ENCODE measurements around the gene KIAA0825.

Gene KIAA0825

DNA sequence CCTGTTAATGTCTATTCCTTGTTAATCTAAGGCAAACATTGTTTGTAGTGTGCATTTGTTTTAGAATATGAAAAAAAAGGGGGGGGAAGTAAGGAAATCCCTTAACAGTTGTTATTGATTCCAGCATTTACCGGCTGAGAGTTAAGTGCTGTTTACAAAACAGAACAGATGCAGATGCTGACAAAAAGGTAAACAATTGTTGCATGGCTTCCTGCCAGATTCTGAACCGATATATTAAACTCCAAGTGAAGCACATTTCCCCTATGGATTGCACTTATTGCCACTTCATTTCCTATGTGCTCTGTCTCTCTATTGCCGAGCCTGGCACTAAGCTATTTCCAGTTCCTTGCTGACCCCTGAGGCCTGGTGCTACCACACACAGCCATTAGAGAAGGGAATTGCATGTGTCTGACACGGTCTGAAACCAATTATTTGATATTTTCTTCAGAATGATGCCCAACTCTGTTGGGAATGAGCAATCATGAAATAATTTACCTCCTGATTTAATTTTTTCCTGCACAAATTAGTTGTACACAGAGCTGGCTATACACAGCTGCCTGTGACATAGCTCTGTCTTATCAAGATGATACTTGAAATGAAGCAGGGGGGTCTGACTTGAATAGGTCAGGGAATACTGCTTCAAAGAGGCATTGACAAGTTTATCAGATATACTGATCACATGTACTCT, 109.8 kb downstream of the KIAA0825 start:
- DNase-seq (ENCODE audit: low read depth) = no peak

DNA sequence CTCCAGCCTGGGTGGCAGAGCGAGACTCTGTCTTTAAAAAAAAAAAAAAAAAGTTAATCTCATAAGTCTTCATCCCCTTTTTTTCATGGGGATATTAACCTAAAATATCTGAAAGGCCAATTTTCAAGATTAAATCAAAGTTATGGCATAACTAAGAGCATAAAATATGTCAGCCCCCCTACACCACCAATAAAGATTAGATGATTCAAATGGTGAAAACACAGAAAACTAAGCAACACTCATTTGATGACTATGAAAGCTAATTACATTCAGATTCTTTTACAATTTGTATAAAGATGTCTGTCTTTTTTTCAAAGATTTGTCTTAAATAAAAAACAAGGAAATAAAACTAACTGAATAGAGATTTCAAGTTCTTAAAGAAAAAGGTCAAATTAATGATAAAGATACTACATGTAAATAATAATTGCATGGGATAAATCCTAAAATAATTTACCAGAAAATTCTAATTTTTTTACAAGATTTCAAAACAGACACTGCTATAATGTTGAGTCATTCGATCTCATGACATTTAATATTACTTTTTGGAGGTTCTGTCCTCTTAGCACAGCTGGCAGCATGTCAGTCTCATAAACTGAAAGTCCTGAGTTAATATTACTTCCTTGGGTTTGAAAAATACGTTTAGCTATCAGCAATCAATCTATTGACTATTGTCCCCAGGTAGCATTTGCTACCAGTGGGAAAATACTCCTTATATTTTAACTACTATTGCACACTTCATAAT, 112.9 kb downstream of the KIAA0825 start:
- no peak for DNase-seq (ENCODE audit: low read depth)

DNA sequence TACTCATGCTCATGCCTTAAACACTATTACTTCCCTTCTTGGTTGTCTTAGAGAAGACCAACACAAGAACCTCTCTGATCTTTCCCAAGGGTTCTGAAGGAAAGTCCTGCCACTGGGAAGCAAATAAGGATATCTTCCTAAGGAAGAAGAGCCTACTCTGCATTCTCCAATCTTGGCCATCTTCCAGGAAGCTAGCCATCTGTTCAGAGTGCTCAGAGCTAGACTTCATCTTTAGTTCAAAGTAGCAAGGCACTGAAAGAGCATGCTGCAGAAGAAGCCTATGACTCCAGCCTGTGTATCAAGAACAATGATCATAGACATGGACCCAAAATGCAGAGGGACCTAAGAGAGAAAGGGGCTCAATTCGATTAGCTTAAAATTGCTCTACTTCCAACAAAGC, 114.7 kb downstream of the KIAA0825 start:
- no peak for DNase-seq (ENCODE audit: low read depth)

DNA sequence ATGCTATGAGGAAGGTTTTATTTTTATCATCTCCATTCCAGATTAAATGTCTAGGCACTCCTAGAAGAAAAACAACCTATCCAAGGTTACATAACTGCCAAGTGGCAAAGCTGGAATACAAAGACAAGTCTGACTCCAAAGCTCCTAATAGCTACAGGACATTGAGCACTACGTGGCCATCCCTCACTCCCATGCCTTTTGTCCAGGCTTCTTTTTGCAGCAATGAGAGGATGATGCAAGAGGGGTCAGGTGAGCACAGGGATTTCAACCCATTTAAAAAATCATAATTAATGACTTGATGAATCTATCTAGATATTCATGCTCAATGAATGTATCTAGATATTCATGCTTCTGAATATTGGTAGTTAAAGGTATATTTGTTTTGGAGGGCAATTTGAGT, 117.0 kb downstream of the KIAA0825 start:
- DNase-seq (ENCODE audit: low read depth) = no peak

DNA sequence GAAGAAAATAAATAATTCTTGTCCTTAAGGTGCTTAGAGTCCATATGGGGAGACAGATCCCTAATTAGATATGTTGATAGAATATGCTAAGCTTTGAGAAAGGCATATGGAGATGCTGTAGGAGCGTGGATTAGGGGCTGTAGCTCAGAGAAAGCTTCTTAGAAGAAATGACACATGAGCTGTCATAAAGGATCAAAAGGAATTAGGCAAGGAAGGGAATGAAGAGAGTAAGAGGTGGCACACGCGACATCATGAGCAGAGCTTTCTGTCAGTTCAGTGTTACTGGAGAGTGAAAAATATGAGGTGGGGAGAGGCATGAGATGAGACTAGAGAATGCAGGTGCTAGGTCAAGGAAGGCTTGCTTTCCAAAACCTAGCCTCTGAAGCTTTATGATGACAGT, 118.6 kb downstream of the KIAA0825 start:
- no peak for DNase-seq (ENCODE audit: low read depth)

DNA sequence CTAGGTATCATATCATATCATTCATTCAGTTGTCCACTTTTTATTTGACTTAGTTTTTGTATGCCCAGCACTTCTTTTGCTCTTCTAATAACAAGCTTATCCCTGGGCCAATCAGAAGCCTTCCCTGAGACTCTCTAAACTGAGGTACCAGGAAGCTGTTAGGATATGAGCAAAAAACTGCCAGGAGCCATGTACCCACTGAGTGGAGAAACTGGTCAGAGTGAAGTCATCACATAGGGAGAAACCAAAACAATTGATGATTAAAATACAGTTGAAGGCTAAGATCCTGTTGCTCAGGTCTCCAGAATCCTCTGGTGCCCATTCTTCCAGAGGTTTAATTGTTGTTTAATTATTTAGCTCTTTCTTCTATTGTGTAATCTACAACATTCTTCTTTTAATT, 120.2 kb downstream of the KIAA0825 start:
- DNase-seq (ENCODE audit: low read depth) = no peak

DNA sequence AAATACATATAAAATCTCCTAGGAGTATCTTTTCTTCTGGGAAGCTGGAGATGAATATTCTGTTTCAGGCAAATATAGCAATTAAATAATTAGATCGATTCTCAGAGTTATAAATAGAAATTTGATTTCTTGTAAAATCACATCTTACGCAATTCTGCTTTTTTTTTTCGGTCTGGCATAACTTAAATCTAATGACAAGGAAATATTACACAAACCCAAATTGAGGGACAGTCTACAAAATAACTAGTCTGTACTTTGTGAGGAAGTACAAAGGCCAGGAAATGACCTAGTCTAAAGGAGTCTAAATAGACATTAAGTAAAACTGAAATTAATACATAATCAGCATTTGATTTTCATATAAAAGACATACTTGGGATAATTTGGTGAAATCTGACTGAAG, 133.3 kb downstream of the KIAA0825 start:
- no peak for DNase-seq (ENCODE audit: low read depth)

DNA sequence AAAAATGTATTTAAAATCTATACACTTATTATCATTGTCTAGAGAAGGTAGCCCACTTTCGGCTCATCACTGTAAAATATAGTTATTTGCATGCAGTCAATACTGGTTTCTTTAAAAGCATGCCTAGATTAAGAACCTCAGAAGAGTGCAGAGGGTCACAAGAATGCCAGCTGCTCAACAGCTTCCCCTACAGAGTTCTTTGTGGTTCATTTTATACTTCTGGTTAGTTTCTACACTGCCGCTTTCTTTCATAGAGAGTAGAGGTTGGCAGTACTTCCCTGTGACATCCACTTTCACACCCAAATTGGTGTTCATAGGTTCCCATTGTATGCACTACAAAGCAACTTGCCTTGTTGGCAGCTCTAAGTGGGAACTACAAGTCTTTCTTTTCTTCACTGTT, 137.3 kb downstream of the KIAA0825 start:
- DNase-seq (ENCODE audit: low read depth) = no peak

DNA sequence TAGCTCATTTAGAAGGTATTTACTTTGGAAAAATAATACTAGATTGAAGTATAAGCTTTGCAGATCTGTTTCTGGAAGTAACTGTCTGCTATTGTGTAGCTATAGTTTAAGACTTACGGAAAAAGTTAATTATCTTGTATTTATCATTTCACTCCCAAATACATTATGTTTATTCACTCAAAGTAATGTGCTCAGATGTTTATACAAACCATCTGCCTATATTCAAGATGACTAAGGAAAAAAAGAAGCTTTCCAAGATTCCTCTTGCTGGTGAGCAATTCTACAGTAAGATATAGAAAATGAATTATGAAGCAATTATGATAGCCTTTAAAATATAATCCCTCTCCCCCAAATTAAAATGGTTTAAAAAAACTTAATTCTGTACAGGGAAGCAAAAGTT, 137.9 kb downstream of the KIAA0825 start:
- no peak for DNase-seq (ENCODE audit: low read depth)

DNA sequence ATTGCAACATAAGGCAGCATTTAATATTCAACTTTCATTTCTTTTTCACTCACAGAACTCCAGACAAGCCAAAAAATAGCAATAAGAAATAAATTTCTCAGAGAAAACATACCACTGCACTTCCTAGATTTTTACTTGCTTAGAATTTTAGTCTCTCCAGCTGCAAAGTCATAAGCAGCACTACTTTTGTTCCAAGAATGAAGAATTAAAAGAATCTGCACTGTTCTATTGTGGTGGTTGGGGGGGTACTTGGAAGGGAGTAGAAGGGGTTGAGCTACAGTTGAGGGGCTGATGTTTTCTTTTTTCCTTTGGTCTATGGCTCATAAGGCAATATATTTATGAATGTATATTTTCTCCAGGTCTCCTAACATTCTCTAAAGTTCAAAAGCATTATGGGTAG, 144.5 kb downstream of the KIAA0825 start:
- no peak for DNase-seq (ENCODE audit: low read depth)

DNA sequence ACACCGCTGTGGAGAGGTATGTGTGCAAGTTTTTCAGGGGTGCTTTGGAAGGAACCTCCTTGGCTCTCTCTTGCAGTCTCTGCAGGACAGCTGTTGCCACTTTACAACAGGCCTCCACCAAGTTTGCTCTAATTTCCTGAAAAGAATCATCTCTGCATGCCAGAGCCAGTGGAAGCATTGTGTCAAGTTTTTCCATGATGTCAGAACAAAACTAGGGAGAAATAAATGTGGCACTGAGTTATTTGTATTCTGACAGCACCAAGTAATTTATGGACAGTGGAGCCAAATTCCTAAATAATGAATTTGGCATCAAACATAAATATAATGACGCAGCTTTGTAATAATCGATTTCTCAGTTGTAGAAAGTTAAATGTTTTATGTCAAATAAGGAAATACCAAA, 146.9 kb downstream of the KIAA0825 start:
- DNase-seq (ENCODE audit: low read depth) = no peak

DNA sequence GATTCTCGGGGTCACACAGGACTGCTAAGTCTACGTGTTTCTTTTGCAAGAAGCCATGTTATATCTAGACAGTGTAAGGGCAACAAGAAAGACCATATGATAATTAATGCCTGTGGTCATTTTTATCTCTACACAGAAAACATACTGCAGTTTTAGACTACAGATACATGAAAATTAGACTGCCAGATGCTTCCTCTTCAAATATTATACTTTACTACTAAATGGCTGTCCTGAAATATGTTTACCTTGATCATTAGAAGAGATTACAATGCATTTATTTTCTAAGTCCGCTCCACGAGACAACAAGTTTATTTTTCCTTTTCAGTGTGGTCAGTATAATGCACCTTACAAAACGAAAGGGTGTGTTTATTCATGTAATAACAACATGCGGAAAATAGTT, 147.6 kb downstream of the KIAA0825 start:
- DNase-seq (ENCODE audit: low read depth) = no peak

DNA sequence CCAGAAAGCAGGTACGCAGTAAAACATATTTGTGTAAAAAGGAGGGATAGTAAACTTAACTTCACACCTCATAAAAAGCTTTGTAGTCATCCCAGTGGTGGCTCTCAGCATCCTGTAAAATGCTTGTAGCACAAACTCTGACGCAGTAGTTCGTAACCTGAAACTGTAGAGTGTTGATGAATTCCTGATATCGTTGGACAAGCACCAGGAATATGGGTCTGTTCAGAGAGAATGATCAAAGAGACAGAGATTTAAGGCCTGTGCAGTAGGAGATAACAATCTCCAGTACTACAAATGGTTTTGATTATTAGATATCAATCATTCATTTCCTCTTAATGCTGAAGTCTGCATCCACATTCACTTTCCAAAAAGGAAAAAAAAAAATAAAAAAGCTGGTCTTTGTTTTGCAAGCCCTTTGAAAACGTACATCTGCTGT, 148.5 kb downstream of the KIAA0825 start:
- no peak for DNase-seq (ENCODE audit: low read depth)

DNA sequence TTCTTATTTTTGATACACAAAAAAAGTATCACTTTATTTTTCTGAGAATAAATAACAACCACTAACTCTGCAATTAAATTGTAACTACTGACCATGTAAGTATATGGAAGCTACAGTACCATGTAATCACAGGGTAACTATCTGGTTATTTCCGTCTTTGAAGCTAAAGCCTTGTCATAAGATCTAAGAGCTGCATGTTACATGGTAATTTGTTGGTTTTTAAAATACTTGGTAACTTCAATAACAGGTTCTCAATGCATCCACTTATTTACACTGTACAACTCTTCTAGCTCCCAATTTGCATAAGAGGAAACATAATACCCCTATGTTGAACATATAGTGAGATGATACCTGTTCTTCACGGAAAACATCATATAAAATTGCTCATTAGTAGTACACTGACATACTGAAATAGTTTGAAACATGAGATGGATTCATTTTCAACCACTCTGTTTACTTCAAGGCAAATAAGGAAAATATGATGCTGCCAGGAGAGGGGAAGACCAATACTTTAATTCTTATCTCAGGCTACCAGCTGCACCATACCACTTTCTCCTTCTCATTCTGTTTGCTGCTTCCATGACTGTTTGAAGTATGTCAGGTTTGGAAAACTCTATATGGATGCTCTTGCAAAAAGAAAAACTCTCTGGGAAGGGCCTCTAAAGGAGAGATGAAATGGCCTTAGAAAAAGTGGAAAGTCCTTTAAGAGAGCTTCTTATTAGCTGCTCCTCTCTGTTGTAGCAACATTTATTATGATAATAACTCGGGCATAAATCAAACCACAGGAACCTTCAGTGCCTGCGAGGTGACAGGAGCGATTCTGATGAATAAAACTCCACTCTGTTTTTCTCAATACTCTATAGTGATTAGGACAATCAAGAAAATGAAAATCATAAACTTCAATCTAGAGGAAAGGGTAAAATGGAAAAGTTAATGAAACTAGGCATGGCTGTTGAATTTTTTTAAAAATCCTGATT, 150.2 kb downstream of the KIAA0825 start:
- no peak for DNase-seq (ENCODE audit: low read depth)

DNA sequence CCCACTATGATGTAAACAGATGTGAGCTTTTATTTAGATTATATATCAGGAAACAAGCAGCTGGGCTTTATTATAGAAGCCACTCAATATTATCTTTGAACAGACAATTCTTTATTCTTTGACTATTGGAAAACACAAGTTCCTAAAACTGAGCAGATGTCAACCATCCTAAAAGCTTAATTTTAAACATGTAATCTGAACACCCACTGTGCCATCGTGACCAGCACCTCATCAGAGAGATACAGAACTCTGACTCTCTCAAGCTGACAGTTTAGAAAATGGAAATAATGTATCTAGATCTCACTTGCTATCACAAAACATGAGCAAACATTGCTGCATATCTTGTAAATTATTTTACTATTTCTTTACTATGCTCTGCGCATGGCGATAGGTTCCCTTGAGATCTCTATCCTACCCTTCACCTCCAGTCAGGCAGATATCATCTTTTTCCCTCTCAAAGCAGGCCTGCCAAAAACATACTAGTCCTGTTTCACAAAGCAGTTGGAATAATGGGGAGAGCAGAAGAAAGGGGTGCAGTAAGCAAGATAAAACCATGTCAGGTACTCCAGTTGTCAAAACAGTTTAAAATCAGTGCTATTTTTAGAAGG, 151.0 kb downstream of the KIAA0825 start:
- DNase-seq (ENCODE audit: low read depth) = no peak

DNA sequence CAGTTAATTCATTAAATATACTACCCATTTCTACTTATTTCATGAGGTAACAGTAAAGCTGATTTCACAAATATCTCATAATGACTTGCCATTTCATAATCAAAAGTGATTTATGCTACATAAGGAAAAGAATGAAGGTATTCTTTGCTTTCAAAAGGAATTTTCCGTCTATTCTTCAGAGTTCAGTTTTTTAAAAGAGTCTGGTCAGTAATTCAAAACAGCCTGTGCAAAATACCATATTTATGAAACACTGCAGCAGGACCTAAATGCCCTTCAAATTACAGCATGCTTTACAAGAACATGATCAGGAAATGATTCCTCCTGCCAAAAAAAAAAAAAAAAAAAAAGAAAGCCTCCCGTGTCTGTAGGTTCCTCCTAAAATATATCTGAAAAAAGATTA, 154.7 kb downstream of the KIAA0825 start:
- DNase-seq (ENCODE audit: low read depth) = no peak

DNA sequence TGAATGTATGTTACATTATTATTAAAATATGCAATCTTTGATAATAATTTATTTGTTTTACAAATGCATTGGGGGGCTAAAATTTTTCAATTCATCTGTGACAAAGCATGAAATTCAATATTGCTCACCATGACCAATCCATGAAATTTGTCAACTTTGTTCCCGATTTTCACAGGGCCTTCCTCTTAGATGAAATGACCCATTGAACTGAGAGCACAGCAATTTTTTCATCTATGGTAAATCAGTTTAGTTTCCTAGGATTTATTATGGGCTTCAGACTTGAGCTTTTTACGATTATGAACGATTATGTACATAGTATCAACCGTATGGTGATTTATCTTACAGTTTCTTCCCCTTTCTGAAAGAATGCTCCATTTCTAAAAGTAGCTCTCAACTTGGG, 157.3 kb downstream of the KIAA0825 start:
- DNase-seq (ENCODE audit: low read depth) = no peak

DNA sequence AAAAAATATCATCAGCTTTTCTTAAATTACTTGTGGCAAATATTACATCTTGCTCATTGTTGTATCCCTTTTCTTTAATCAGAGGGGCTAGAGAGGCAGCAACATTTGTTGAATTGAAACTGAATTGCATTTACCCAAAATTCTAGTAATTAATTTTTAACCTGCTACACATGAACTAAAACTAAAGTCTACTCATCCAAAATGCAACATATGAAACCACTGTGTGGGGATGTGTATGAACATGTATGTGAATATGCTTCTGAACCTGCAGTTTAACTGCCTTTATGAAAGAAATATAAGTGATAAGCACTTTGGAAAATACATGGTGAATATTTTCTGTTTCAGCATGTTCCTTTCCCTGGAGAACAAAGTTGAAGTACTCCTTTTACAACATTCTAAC, 158.5 kb downstream of the KIAA0825 start:
- DNase-seq (ENCODE audit: low read depth) = no peak

DNA sequence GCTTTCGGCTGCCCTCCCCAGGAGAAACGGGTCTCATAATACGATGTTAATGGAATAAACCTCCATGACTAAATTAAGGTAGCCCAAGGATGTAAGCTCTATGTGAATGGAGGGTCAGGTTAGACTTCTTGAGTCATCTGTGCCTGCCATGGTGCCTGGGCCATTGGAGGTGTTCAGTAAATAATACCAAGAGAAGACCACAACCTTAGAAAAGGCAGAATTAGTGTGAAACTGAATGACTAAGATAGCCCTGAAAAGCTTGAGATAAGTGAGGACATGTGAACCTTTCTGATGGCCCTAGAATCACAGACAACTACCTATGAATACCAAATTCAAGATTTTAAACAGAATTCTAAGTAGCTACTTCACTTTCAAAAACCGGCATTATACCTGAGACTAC, 160.6 kb downstream of the KIAA0825 start:
- no peak for DNase-seq (ENCODE audit: low read depth)

DNA sequence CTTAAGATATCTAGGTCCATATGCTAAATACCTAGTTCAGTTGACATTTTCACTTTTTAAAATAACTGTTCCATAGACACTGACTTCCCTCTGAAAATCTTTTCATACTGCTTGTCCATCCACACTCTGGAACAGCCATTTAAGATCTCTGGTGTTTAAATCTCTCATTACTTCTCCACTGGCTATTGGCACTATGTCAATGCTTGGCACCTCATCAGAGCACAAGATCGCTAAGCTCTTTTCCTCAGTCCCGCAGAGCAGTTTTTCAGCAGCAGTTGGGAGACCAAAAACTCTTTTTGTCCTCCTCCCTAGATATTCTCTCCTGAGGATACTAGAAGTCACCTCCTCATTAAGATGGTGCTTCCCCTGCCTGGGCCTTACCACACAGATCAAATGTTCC, 172.7 kb downstream of the KIAA0825 start:
- DNase-seq (ENCODE audit: low read depth) = no peak

DNA sequence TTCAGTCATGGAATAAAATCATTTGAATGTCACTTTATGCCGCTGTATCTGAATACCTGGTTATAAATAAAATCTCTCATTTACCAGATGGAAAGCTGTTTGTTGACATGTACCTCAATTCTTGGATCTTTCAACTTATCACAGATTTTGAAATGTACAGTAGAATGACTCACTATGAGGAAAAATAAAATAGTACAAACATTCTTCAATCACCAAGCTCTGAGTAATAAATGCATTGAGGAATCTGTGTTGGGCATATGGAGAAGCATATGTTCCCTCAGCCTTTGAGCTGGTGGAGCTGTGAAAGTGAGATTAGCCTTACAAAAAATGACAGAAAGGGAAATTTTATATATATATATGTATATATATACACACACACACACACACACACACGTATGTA, 175.4 kb downstream of the KIAA0825 start:
- DNase-seq (ENCODE audit: low read depth) = no peak

DNA sequence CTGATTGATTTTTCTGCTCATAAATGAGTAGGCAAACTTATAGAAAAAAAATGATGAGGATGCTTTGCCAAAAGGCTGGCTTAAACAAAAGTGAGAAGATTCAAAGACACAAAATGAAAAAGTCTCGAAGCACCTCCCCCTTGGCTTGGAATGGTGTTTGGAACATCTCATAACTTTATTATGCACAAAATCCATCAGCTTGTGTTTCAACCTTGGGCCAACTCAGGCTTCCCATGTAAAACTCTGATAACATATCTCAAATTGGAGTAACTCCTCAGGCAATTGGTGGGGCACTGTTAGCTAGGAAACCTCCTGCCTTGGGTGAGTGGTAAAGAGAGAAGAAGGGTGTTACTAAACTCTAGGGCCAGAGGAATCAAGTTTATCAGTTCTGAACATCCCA, 176.3 kb downstream of the KIAA0825 start:
- no peak for DNase-seq (ENCODE audit: low read depth)
